ENCODE data around the gene ITGA2.
A peak's percentile ranks its signal among the peaks of the same experiment; 100 is the strongest.

GRCh38 chr5:53095931-53096525 is 106.9 kb downstream of the ITGA2 start:
- no peak for TF ChIP-seq REST (IDR thresholded peaks at IDR 0.05; ENCODE audit: low read depth)
- TF ChIP-seq, protein P1, sequence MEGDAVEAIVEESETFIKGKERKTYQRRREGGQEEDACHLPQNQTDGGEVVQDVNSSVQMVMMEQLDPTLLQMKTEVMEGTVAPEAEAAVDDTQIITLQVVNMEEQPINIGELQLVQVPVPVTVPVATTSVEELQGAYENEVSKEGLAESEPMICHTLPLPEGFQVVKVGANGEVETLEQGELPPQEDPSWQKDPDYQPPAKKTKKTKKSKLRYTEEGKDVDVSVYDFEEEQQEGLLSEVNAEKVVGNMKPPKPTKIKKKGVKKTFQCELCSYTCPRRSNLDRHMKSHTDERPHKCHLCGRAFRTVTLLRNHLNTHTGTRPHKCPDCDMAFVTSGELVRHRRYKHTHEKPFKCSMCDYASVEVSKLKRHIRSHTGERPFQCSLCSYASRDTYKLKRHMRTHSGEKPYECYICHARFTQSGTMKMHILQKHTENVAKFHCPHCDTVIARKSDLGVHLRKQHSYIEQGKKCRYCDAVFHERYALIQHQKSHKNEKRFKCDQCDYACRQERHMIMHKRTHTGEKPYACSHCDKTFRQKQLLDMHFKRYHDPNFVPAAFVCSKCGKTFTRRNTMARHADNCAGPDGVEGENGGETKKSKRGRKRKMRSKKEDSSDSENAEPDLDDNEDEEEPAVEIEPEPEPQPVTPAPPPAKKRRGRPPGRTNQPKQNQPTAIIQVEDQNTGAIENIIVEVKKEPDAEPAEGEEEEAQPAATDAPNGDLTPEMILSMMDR (IDR thresholded peaks at IDR 0.05 in 2 of 3, conservative IDR thresholded peaks at IDR 0.05 in 1 of 3; ENCODE audit: borderline replicate concordance in 1 of 3, insufficient read depth in 1 of 3, low read depth in 2 of 3, low read length in 2 of 3) = peak; percentile 62 to 85 (median 78); a peak in 5 of 6 replicates
- no peak for TF ChIP-seq POLR2AphosphoS5 (IDR thresholded peaks at IDR 0.05; ENCODE audit: low read depth, low read length)
- no peak for TF ChIP-seq MAX (IDR thresholded peaks at IDR 0.05)
- TF ChIP-seq JUND (IDR thresholded peaks at IDR 0.05) = no peak
- TF ChIP-seq POLR2A (IDR thresholded peaks at IDR 0.05; ENCODE audit: borderline replicate concordance, extremely low read depth, insufficient read depth, insufficient read length) = no peak
- TF ChIP-seq SIN3A (IDR thresholded peaks at IDR 0.05; ENCODE audit: low read depth) = no peak
- TF ChIP-seq ELF1 (IDR thresholded peaks at IDR 0.05; ENCODE audit: borderline replicate concordance, low read depth) = no peak
- TF ChIP-seq EZH2 (IDR thresholded peaks at IDR 0.05) = no peak
- TF ChIP-seq, protein P2, sequence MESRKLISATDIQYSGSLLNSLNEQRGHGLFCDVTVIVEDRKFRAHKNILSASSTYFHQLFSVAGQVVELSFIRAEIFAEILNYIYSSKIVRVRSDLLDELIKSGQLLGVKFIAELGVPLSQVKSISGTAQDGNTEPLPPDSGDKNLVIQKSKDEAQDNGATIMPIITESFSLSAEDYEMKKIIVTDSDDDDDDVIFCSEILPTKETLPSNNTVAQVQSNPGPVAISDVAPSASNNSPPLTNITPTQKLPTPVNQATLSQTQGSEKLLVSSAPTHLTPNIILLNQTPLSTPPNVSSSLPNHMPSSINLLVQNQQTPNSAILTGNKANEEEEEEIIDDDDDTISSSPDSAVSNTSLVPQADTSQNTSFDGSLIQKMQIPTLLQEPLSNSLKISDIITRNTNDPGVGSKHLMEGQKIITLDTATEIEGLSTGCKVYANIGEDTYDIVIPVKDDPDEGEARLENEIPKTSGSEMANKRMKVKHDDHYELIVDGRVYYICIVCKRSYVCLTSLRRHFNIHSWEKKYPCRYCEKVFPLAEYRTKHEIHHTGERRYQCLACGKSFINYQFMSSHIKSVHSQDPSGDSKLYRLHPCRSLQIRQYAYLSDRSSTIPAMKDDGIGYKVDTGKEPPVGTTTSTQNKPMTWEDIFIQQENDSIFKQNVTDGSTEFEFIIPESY (IDR thresholded peaks at IDR 0.05; ENCODE audit: extremely low read depth, insufficient replicate concordance, low read length) = no peak
- no peak for TF ChIP-seq CEBPB (IDR thresholded peaks at IDR 0.05; ENCODE audit: low read depth)
- no peak for TF ChIP-seq FOSL1 (IDR thresholded peaks at IDR 0.05; ENCODE audit: low read depth)
- no peak for TF ChIP-seq ZFX (IDR thresholded peaks at IDR 0.05)
